Cardiac septum (tissue), 1 donor: Measurements from ENCODE around the gene CNOT4. TPM values are rescaled to one million over a fixed set of nuclear protein-coding genes. Genes with fewer than 3 reads are reported as not detected.
A peak's percentile ranks its signal among the peaks of the same experiment; 100 is the strongest.
"Not testable (repeated sequence)": the region's sequence is repeated elsewhere in the genome, so short reads cannot be mapped to it uniquely, and the experiment has no call there.

Source experiments
- DNase-seq: peaks from one replicate; pipeline ENCODE4 v3.0.0-alpha.2; 2020; ENCODE audit warnings: low spot score
- intact Hi-C: fragments of 100-400 bp; cut with DNase I; formaldehyde crosslinking; loops from one replicate; pipeline ENCODE4 v1.14.0; 2022
- total RNA-seq: library from RNA; stranded (reverse); fragmentation: NEBNext Ultra II Directional; extraction: Animal tissue kit (Norgen Biotek cat#: 25700); gene quantifications from one replicate; pipeline ENCODE4 v1.2.1, GENCODE V29; 2021
- donor health status: DM: no; HTN: no; CAD: no.

The CNOT4 gene
- total RNA-seq, 1 donor from 2014 or later = 26.5 TPM

GRCh38 chr7:135341049-135341448 is 168.9 kb downstream of the CNOT4 start:
- intact Hi-C loops = no loop called here
- DNase-seq = no peak

DNA sequence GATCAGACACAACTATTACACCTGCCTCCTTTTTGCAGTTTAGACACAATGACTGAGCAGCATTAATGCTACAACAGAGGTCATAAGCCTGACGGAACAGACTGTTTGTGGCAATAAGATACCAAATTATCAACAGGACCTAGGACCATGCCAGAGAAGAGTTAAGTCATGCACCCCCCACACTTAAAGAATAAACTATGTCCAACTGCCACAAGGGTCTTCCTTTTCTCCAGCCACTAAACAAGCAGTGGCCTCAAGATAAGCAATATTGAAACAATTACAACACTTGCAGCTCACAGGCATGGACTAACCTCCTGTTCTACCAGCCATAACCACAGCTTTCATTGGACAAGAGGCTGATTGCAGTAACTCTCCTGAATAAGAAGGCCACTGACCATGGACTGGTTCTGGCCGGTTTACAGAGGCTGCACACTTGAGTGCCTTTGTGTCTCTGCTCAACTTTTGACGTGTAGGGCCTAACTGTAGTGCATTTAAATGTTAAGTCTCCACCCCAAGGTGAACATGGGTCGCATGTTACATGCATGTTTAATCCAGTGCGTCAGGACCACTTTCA is 171.8 kb downstream of the CNOT4 start:
- intact Hi-C loops = no loop called here
- no peak for DNase-seq

DNA sequence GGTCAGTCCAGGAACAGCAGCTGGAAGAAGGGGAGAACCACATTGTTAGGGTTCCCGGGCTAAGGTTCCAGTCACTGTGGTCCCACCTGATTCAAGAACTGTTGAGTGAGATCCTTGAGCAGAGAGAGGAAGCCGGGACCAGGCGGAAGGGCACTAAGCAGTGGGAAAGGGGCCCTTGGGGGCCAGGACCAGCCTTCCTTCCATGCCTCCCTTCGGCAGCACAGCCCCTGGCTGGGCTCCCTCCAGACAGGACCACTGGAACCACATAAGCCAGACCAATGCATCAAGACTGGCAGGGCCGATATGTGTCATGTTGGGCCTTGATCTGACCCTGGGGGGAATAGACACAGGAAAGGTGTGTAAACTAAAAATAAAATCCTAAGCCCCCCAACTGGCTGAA is 172.4 kb downstream of the CNOT4 start:
- intact Hi-C loops = no loop called here
- no peak for DNase-seq

DNA sequence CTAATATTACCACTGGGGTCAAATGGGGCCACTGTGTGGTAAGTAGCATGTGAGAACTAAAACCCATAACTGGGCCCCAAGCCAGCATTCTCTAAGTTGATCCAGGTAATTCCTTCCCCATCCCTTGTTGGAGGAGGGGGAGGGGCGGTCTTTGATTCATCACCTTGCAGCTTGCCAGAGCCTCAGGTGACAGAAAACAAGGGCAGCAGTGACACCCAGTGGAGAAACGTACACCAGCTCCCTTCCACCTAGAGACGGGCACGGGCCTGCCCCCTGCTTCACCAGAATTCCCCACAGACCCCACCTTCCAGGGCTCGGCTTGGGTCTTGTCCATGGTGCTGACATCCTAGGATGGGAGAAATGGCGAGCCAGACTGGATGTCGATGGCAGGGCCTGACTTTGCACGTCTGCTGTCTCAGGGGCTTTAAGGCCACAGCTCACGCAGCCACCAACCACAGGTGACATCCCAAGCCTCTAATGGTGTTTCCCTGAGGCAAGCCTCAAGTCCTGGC is 174.2 kb downstream of the CNOT4 start:
- intact Hi-C loops = no loop called here
- DNase-seq = no peak

GRCh38 chr7:135334830-135335543 is 174.9 kb downstream of the CNOT4 start:
- intact Hi-C loops = loop anchor here (5.0 kb wide), 1 partner anchor 53 kb away; no protein-coding TSS in a partner anchor
- DNase-seq = no peak

DNA sequence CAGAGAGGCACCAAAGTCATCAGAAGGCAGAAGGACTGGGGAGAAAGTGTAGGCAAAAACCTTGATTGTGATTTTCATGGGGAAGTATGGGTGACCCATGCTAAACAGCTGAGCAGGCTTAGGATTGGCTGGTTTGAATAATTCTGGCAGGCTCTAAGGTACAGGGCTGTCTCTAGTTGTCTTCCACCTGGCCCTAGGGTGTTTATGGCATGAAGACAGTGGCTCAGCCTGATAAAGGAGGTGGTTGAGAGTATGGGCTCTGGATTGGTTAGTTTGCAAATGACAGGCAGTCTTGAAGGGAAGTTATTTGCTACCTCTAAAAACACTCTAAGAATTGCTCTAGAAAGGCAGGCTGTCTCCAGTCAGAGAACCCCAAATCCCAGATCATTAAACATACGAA is 176.0 kb downstream of the CNOT4 start:
- intact Hi-C loops = loop anchor here (5.0 kb wide), 1 partner anchor 52 kb away; no protein-coding TSS in a partner anchor
- no peak for DNase-seq

DNA sequence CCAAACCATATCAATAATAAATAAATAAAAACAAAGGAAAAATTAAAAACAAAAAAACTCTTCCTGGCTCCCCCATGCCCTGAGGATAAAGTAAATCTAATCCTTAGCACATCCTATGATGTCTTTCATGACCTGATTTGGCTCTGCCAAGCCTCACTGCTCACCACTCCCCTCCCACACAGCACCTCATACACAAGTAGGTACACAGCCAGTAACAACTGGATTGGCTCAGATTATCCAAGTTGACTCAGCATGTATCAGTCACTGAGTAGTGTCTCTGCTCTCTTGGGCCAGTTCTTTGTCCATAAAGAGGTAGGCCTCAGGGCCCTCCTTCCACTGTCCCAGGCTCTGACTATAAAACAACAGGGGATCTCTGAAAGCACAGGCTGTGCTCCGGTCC is 176.7 kb downstream of the CNOT4 start:
- intact Hi-C loops = loop anchor here (5.0 kb wide), 1 partner anchor 51 kb away; no protein-coding TSS in a partner anchor
- DNase-seq = no peak

GRCh38 chr7:135330088-135330487 is 179.8 kb downstream of the CNOT4 start:
- DNase-seq = no peak
- intact Hi-C loops = loop anchor here (5.0 kb wide), 1 partner anchor 48 kb away; no protein-coding TSS in a partner anchor

GRCh38 chr7:135328526-135328925 is 181.4 kb downstream of the CNOT4 start:
- peak; percentile 63 for DNase-seq
- intact Hi-C loops = no loop called here

DNA sequence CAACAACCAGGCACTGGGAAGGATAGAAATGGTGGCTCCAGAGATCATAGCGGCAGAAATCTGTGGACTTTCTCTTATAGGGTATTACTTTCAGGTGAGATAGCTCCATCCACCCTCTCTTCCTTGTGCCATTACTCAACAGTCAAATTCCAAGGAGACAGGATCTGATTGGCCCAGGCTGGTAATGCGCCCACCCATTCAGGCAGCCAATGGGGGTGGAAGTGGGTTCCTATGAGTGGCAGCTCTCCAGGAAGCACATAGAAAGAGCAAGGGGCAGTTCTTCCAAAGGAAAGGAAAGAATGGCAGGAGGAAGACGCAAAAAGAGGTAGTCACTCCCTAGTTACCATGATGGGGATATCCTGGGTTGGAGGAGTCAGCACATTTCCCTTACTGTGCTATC is 181.8 kb downstream of the CNOT4 start:
- intact Hi-C loops = no loop called here
- peak; percentile 47 for DNase-seq

- intact Hi-C loops = no loop called here
- peak; percentile 20 for DNase-seq
Observed at GRCh38 chr7:135327458-135327857, 182.4 kb downstream of the CNOT4 start.

GRCh38 chr7:135326636-135327280 is 183.1 kb downstream of the CNOT4 start:
- intact Hi-C loops = no loop called here
- DNase-seq = peak; percentile 60

- intact Hi-C loops = no loop called here
- DNase-seq = no peak
Observed at GRCh38 chr7:135322571-135323340, 187.1 kb downstream of the CNOT4 start.

DNA sequence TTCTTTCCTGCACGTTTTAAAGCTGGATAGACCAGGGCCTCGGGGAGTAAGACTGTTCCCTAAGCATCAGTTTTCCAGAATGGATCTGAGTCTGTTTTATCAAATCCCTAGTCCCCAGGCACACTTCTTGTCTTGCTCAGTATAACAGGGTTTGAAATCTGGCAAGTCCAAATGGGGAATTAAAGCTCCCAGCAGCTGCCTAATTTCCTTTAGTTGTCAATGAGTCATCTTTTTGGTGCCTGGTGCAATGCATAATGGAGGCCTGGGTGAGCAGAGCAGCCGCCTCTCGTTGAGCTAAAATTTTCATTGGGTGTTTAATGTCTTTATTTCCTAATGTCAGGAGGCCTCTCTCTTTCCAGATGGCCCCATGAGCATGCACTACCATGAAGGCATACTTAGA is 188.3 kb downstream of the CNOT4 start:
- intact Hi-C loops = no loop called here
- DNase-seq = no peak

DNA sequence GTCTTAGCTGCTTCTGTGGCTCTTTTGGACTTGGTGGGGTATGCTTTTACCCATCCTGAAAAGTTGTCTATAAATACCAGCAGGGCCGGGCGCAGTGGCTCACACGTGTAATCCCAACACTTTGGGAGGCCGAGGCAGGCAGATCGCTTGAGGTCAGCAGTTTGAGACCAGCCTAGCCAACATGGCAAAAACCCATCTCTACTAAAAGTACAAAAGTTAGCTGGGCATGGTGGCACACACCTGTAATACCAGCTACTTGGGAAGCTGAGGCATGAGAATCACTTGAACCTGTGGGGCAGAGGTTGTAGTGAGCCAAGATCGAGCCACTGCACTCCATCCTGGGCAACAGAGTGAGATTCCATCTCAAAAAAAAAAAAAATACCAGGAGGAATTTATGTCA is 188.9 kb downstream of the CNOT4 start:
- DNase-seq, intact Hi-C loops: not testable (repeated sequence)

- no peak for DNase-seq
- intact Hi-C loops = no loop called here
Observed at GRCh38 chr7:135320268-135320667, 189.6 kb downstream of the CNOT4 start.

GRCh38 chr7:135317676-135318325 is 192.1 kb downstream of the CNOT4 start:
- intact Hi-C loops = no loop called here
- no peak for DNase-seq

DNA sequence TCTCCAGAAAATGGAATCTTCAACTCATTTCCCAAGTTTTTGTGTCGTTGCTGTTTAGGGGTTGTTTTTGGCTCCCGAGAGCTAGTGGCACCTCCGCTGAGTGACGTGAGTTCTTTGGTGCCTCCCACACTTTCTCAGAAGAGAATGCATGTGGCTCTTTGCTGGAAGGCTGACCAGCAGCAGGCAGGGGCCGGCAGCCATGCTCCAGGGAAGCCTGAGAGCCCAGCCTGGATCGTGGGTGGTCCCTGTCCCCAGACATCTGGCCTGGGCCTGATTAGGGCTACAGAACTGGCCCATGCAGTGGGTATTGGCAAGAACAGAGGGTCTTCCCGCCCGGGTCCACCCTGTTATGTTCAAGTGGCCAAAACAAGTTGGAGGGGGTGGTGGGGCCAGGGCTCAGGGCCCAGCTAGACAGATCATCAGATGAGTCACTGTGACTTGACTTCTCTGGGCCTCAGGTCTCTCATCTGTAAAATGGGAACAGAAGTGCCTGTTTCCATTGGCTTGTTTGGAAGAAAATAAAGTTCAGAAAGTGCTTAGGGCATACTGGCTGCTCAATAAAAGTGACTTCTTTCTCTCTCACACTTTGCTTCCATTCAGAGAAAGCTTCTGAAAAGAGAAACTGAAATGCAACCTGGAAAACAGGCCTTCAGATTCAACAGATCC is 193.1 kb downstream of the CNOT4 start:
- DNase-seq = no peak

GRCh38 chr7:135313971-135314370 is 195.9 kb downstream of the CNOT4 start:
- intact Hi-C loops = no loop called here
- no peak for DNase-seq

More for the DNA sequence above, 193.1 kb downstream of the CNOT4 start:
- intact Hi-C loops = no loop called here
